Measurements from ENCODE around the gene RNASE8. TPM values are rescaled to one million over a fixed set of nuclear protein-coding genes. Genes with fewer than 3 reads are reported as not detected.
A peak's percentile ranks its signal among the peaks of the same experiment; 100 is the strongest.

RNASE8 gene
- total RNA-seq, 1 donor from 2014 or later = not detected

GRCh38 chr14:21020977-21021545 is 36.6 kb upstream of the RNASE8 start:
- no peak for TF ChIP-seq CTCF (IDR thresholded peaks at IDR 0.05)
- no peaks in the 10 kb centered on the region for H3K9me3 Mint-ChIP-seq (ENCODE audit: unreplicated experiment)
- DNase-seq (ENCODE audit: extremely low spot score, unreplicated experiment) = no peak
- H3K27ac Mint-ChIP-seq (ENCODE audit: unreplicated experiment) = no peak overlapping the region
- peaks cover 9% of the 10 kb centered on the region for H3K4me1 Mint-ChIP-seq (ENCODE audit: unreplicated experiment)
- H3K36me3 Mint-ChIP-seq (ENCODE audit: unreplicated experiment) = no peaks in the 10 kb centered on the region
- H3K27me3 Mint-ChIP-seq (ENCODE audit: unreplicated experiment) = peaks cover 39% of the 10 kb centered on the region
- no peak overlapping the region for H3K4me3 Mint-ChIP-seq (ENCODE audit: unreplicated experiment)

- Mint-ChIP-seq H3K27me3 (ENCODE audit: unreplicated experiment) (peaks cover 39% of the 10 kb centered on the region), H3K4me1 (ENCODE audit: unreplicated experiment) (peaks cover 9% of the 10 kb centered on the region), H3K9me3 (ENCODE audit: unreplicated experiment) (no peaks in the 10 kb centered on the region), H3K4me3 (ENCODE audit: unreplicated experiment) (peak overlapping the region; percentile 16), H3K27ac (ENCODE audit: unreplicated experiment) (no peak overlapping the region), H3K36me3 (ENCODE audit: unreplicated experiment) (no peaks in the 10 kb centered on the region)
- DNase-seq (ENCODE audit: extremely low spot score, unreplicated experiment) = no peak
- TF ChIP-seq CTCF (IDR thresholded peaks at IDR 0.05) = no peak
Measured at GRCh38 chr14:21022686-21023085, 34.9 kb upstream of the RNASE8 start.

GRCh38 chr14:21023174-21023573 is 34.4 kb upstream of the RNASE8 start:
- H3K27ac Mint-ChIP-seq (ENCODE audit: unreplicated experiment) = no peak overlapping the region
- TF ChIP-seq CTCF (IDR thresholded peaks at IDR 0.05) = no peak
- no peak for DNase-seq (ENCODE audit: extremely low spot score, unreplicated experiment)

GRCh38 chr14:21023817-21024584 is 33.6 kb upstream of the RNASE8 start:
- TF ChIP-seq CTCF (IDR thresholded peaks at IDR 0.05) = no peak
- no peaks in the 10 kb centered on the region for H3K36me3 Mint-ChIP-seq (ENCODE audit: unreplicated experiment)
- H3K27me3 Mint-ChIP-seq (ENCODE audit: unreplicated experiment) = peaks cover 39% of the 10 kb centered on the region
- no peak overlapping the region for H3K27ac Mint-ChIP-seq (ENCODE audit: unreplicated experiment)
- peak overlapping the region; percentile 69 for H3K4me3 Mint-ChIP-seq (ENCODE audit: unreplicated experiment)
- peaks cover 9% of the 10 kb centered on the region for H3K4me1 Mint-ChIP-seq (ENCODE audit: unreplicated experiment)
- no peaks in the 10 kb centered on the region for H3K9me3 Mint-ChIP-seq (ENCODE audit: unreplicated experiment)
- no peak for DNase-seq (ENCODE audit: extremely low spot score, unreplicated experiment)

More at GRCh38 chr14:21023174-21023573, 34.4 kb upstream of the RNASE8 start:
- peaks cover 39% of the 10 kb centered on the region for H3K27me3 Mint-ChIP-seq (ENCODE audit: unreplicated experiment)
- peaks cover 9% of the 10 kb centered on the region for H3K4me1 Mint-ChIP-seq (ENCODE audit: unreplicated experiment)
- no peak overlapping the region for H3K4me3 Mint-ChIP-seq (ENCODE audit: unreplicated experiment)
- no peaks in the 10 kb centered on the region for H3K36me3 Mint-ChIP-seq (ENCODE audit: unreplicated experiment)
- H3K9me3 Mint-ChIP-seq (ENCODE audit: unreplicated experiment) = no peaks in the 10 kb centered on the region

GRCh38 chr14:21024585-21025370 is 32.8 kb upstream of the RNASE8 start, which contains the start of gene NDRG2:
NDRG2 (minus strand) TSS chr14:21025061; CDS start chr14:21023315, 1,746 bp downstream.
- peak within 1 kb of the TSS; percentile 78 for H3K4me3 Mint-ChIP-seq (ENCODE audit: unreplicated experiment)
- H3K27ac Mint-ChIP-seq (ENCODE audit: unreplicated experiment) = no peak within 1 kb of the TSS
- H3K36me3 Mint-ChIP-seq (ENCODE audit: unreplicated experiment) = no peaks in the 10 kb centered on the region
- no peak for TF ChIP-seq CTCF (IDR thresholded peaks at IDR 0.05)
- H3K4me1 Mint-ChIP-seq (ENCODE audit: unreplicated experiment) = peaks cover 9% of the 10 kb centered on the region
- peaks cover 39% of the 10 kb centered on the region for H3K27me3 Mint-ChIP-seq (ENCODE audit: unreplicated experiment)
- no peak for DNase-seq (ENCODE audit: extremely low spot score, unreplicated experiment)
- no peaks in the 10 kb centered on the region for H3K9me3 Mint-ChIP-seq (ENCODE audit: unreplicated experiment)

Measured in osteocyte (in vitro differentiated cells).